Right renal cortex interstitium (tissue), 3 donors: ENCODE data around the gene FLAD1. TPM values are rescaled to one million over a fixed set of nuclear protein-coding genes. Genes with fewer than 3 reads are reported as not detected.
A peak's percentile ranks its signal among the peaks of the same experiment; 100 is the strongest.
"Not testable (repeated sequence)": the region's sequence is repeated elsewhere in the genome, so short reads cannot be mapped to it uniquely, and the experiment has no call there.

ENCODE experiments used
- DNase-seq, 3 donors: peaks; one replicate each; pipeline ENCODE4 v3.0.0-alpha.2; 2013; ENCODE audit warnings: low read depth in 3 of 3, low spot score in 2 of 3
- polyA plus RNA-seq, 3 donors: library from polyadenylated mRNA; unstranded; fragments of 120-200 nt; gene quantifications; one replicate each; pipeline ENCODE4 v1.2.1, GENCODE V29; 2013; ENCODE audit not compliant: insufficient read length in 3 of 3

Gene FLAD1
- polyA plus RNA-seq, 3 donors = 28.1 to 30.7 (median 29.0) TPM

DNA sequence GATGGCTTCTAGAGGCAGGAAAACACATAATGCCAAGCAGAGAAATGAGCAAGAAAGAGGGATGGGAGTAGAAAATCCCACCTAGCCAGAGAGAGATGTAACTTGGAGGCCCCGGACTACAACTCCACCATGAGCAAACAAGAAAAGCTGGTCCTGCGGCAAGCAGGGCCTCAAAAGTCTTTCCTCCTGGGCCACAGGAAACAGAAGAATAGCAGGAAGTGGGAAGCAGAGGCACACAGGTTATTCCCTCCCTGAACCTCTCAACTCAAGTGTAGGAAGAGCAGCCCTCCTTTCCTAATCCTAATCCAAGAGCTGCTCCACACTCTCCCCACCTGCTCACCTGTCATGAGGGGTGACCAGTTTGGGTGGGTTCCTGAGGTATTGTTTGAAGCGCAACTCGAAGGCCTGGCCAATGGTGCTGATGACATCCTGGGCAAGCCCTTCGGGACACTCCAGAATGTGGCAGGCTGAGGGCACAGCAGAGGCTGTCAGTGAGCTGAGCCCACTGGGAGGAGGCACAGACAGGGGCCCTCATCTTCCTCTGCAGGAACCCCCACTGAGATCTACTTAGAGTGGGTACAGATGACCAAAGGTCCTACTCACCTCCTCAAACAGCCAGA, 15.7 kb upstream of the FLAD1 start:
- DNase-seq = no peak

DNA sequence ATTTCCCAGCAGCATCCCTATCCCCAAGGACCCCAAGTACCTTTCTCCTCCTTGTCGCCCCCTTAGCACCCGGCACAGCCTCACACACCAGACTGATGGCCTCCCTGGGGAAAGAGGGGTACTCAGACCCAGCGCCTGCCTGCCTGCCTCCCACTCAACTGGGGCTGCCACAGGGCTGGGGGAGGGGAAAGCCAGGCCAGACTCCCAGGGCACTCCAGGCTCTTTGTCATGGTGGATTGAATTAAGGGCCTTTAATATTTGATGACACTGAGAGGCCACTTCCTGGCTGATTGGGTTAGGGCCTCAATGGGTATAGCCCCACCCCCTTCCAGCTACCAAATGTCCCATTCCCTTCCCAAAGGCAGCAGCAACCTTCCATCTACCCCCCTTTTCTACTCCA, 14.4 kb upstream of the FLAD1 start:
- no peak for DNase-seq

DNA sequence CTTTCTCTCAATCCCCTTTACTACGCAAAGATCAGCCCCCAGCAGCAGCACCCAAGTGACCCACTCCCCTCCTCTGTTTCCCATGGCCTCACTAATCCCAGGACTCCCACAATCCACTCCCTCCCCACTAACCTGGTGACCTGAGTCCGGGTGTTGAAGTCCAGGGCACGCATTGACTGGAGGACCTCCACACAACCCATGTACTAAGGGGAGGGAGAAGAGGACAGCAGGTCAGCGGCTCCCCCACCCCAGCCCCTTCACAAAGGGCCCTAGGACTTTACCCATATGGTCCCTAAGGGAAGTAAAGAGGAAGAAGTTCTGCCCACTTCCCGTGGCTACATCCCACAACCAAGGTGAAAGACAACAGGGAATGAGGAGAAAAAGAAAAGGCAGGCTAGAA, 13.9 kb upstream of the FLAD1 start:
- DNase-seq = no peak

DNA sequence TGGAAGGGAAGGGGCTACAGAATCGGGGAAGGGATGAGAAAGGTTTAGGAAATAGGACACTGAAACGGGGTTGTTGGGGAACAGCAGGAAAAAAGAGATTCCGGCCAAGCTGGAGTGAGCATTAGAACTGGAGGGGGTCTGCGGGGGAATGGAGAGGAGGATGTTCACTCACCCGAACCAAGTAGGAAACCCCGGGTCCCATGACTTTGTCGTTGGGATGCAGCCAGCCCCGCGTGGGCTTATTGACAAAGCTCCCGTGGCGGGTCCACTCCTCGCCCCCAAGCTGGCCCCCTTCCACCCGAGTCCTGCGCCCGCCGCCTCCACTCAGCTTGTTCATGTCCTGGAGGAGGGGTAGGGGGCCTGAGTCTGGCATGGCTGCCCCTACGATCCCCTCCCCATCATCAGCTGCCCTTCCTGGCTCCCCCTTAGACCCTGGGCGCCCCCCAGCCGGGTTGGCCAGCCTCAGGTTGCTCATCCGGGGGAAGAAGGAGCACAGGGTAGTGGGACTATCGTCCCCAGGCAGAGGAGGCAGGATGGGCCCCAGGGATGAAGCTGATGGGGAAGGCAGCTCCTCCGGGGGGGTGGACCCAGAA, 13.2 kb upstream of the FLAD1 start:
- DNase-seq = no peak

DNA sequence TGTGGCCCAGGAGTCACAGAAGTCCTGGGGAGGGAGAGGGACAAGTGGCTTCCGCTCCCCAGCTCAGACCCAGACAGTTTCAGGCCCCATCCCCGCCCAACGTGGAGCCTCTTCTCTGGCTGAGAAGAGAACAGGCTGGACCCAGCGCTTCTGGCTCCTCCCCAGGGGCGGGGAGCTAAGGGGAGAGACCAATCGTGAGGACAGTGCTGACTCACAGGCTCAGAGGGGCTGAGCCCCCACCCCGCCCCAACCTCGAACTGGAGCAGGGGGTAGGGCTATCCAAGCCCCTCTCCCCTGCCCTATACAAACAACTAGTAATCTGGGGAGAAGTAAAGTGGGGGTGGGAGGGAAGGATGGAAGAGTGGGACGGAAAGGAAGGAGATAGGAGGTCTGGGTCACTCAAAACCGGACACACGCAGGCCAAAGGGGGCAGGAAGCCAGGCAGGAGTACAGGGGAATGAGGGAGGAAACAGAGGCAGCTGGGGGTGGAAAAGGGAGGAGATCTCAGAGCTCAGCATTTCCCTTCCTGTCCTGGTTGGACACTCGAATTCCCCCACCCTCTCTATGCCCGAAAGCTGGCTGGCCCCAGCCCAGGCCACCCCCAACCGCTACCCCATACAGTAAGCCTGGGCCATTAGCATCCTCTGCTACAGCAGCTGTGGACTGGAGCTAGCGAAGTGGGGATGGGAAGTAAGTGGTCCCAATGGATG, 12.4 kb upstream of the FLAD1 start, which contains the start of gene SHC1:
Gene SHC1 (minus strand): TSS at position 117 of the 710 bp plus-strand sequence. CDS start 221 bp downstream, outside the sequence.
- DNase-seq = peak in 1 of 3 donors; percentile 60

DNA sequence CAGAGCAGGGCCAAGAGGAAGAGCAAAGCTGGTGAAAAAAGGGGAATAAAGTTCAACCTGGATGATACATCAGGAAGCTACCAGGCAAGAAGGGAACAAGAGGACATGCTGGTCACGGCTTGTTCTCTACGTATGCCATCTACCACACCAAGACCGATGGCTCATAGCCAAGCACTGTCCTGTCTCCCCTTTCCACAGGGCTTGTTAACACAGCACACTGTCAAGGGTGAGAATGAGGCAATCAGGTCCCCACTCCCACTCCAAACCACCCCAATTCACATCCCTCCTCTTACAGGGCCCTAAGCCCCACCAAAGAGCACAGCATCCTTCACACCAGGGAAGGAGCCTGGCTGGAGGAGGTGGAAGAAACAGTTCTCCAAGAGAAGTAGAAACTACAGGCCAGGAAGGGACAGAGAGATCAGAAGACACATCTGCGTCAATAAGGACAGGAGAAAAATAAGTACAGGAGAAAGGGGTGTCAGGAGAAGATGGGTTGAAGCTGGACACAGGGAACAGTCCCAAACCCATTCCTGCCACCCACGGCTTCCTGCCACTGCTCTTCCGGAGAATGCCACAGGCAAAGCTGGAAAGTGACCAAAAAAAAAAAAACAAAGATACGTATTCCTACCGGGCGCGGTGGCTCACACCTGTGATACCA, 11.7 kb upstream of the FLAD1 start:
- DNase-seq = no peak

DNA sequence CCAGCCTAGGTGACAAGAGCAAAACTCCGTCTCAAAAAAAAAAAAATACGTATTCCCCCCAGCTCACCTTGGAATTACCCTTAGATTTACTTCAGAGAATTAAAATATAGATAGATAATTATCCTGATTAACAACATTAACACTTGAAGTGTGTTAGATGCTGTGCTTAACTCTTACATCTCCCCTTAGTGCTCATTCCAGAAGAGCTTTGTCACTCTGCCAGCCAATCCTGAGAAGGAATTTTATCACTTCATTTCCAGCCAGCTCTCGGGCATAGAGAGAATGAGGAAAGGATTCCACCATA, 11.0 kb upstream of the FLAD1 start:
- no peak for DNase-seq

DNA sequence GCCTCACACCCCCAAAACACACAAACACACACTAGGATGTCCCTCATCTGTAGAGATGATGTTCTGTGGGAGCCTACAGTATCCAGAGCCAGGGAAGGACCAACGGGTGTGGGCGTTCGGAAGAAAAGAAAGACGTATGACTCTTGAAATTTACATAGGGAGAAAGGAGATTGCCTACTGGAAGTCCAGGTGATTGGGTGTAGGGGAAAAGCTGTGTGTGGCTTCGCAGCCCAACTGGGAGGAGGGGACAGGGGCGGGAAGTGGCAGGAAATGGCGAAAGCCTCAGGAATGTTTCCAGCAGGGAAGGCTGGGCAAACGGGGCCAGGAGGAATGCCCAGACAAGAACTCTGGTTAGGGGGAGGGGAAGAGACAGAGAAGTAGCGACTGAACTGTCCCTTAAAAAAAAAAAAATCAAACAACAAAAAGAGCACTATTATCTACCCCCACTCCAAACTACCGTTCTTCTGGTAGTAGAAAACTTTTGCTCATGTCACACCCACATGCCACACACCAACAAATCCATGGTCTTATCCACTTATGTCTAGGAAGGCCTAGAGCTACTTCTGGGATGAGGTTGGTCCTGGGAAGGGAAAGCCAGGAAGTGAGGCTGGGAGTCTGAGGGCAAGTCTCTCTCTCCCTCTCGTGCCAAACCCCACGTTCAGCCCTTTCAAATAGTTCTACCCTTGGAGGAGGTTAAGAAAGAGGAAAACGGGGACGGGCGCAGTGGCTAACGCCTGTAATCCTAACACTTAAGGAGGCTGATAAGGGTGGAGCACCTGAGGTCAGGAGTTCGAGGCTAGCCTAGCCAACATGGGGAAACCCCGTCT, 10.4 kb upstream of the FLAD1 start:
- DNase-seq = no peak

DNA sequence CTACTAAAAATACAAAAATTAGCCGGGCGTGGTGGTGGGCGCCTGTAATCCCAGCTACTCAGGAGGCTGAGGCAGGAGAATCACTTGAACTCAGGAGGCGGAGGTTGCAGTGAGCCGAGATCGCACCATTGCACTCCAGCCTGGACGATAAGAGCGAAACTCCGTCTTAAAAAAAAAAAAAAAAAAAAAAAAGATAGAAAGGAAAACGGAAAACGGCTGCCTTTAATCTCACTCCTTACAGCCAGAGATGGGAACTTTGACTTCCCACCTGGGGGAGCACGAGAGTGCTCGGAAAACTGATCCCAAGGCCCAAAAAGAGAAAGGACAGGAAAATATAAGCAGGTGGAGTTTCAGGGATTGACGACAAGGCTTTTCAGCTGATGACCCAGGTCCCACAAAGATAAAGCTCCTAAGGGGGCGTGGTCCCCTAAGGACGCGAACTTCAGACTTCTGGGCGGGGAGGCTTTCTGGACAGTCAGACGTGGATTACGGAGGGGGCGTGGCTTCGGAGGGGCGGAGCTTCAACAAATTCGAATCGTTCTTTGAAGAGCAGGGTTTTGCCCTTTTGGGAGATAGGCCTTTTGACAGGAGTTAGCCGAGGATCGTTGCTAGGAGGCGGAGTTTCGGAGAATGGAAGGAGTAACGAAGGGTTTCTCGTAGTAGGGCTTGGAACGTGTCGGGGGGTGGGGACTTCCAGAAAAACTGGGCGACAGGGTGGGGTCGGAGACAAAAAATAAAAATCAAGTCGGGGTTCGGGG, 9.6 kb upstream of the FLAD1 start:
- DNase-seq = peak; percentile 86 to 93 (median 91)

DNA sequence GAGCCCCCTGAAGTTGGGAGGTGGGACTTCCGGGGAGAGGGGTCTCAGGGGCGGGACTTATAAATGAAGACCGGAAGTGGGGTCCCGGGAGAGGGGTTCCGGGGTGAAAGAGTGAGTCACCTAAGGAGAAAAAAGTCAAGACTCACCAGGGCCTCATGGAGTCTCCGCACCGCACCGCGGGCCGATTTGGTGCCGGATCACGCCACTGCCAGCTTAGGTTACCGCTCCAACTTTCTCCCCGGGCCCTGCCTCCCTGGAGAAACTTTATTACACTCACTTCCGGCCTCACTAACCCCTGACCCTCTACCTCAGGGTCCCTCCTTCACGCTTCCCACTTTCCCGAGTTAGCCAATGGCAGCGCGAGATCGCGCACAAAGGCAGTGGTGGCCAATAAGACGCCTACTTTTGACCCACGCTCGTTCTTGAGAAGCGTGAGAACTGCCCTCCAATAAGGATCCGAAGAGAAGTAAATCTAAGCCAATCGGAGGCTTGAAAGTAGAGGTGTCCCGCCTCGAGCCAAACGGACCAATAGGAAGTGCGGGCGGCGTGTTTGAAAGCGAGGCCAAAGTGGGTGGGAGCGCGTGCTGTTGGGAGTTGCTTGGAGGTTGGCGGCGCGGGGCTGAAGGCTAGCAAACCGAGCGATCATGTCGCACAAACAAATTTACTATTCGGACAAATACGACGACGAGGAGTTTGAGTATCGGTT, 8.9 kb upstream of the FLAD1 start, which contains the start of gene CKS1B:
Gene CKS1B (plus strand): TSS at position 580 of the 706 bp plus-strand sequence. CDS start 65 bp downstream, at position 645.
- DNase-seq = peak; percentile 97 to 99 (median 99)

DNA sequence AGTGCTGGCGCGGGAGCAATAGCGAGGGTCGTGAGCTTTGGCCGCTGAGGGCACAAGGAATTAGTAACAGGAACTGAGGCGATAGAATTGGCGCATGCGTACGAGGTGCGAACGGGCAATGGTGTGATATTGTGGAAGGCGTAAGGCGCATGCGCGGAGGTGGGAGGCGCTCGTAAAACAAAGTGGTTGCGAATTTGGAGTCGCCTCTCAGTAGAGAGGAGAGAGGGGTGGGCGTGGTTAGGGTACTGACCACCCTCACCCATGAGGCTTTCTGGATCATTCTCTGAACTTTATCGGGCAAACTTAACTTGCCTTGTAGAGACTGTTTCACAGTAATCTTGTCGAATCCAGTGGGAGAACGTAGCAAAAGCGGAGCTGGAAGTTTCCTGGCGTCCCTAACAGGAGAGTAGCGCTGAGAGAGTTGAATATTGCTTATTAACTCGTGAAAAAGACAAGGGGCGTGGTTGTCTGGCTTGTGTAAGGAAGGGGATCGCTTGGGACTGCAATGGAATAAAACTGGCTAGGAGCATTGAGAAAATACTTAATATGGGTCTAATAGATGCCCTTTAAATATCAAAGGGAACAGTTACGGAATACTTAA, 8.2 kb upstream of the FLAD1 start:
- peak; percentile 95 to 99 (median 99) for DNase-seq

DNA sequence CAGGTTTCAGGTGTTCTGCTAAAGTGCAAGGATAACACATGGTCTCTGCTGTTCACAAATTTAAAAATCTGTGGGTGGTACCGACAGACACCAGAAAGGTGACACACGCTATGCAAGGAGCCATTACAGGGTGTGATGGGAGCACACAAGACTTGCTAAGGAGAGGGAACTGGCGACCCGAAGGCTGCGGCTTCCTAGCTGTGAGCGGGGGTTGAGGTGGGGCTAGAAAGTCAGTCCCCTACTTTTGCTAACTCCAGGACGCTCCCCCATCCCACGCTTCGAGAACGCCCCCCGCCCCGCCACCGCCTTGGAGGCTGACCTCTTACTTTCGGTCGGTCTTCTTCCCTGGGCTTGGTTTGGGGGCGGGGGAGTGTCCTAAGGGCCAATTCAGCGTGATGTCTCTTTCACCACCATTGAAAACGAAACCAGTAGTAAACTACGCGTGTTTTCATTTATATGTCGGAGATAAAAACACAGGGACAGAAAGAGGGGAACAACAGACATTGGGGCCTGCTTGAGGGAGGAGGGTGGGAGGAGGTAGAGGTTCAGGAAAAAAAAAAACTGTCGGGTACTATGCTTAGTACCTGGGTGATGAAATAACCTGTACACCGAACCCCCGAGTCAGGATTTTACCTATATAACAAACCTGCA, 7.6 kb upstream of the FLAD1 start:
- DNase-seq = no peak

DNA sequence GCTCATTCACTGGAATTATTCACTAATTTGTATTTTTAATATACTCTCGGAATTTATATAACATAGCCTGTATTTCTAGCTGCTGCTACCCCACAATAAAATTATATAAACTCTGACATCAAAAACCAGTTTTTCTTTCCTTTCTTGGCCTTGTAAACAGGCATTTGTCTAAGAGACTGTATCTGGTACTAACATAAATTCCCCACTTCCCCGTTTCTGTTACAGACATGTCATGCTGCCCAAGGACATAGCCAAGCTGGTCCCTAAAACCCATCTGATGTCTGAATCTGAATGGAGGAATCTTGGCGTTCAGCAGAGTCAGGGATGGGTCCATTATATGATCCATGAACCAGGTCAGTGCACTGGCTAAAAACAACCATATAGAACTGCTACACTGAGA, 5.4 kb upstream of the FLAD1 start:
- DNase-seq = not testable (repeated sequence)

DNA sequence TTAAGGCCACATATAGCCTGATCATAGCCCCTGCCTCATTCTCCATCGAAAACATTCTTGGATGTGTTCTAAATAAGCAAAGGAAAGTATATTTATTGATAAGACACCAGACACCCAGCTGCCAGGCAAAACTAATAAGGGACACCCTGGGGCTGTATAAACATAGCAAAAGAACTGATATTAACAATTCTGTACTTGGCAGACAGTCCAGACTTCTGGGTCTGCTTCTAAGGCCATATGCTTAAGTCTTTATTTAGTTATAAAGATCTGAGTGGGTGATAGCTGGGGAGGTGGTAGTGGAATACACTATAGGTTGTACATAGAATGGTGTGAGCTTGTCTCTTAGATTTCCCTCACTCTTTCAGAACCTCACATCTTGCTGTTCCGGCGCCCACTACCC, 4.8 kb upstream of the FLAD1 start:
- no peak for DNase-seq

DNA sequence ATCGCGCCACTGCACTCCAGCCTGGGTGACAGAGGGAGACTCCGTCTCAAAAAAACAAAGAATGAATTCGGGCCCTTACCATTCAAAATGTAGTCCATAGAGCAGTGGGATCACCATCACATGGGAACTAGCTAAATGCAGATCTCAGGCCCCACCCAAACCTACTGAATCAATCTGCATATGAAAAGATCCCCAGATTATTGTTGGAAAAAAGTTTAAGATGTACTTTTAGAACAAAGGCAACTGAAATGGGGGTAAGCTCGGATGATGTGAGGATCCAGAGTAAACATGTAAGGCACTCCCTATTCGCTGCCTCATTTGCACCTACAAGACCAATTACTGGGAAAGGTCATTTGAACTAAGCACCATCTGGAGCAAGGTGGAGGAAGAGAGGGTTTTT, 803 bp upstream of the FLAD1 start:
- DNase-seq = no peak

DNA sequence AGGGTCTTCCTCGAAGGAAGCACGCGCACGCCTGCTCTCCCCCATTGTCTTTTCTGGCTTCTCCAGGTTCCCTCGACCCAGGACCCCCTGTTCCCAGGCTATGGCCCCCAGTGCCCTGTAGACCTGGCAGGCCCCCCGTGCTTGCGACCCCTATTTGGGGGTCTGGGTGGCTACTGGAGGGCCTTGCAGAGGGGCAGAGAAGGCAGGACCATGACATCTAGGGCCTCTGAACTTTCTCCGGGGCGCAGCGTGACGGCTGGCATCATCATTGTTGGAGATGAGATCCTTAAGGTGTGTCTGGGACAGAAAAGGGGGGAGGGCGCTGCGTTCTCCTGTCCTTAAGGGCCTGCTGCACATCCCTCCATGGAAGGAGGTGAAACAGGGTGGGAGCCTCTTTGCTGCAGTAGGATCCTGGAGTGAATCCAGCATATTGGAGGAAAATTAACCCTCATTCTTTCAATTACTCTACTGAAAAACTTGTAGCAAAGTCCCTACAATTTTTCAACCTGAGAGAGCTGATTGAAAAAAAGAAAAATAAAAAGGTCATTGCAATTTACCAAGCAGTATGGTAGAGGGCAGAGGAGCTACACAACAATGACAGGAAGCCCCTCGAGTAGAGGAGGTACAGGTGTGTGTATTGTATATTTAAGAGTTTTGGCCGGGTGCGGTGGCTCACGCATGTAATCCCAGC, 777 bp downstream of the FLAD1 start:
- no peak for DNase-seq

DNA sequence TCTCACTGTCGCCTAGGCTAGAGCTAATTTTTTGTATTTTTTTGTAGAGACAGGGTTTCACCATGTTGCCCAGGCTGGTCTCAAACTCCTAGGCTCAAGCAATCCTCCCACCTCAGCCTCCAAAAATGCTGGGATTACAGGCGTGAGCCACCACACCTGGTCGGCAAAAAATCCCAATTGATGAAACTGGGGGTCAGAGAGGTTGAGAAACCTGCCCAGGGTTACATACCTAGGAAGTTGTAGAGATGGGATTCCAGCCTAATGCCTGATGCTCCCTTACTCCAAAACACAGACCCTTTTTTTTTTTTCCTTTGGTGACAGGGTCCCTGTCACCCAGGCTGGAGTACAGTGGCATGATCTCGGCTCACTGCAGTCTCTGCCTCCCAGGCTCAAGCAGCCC, 3.6 kb downstream of the FLAD1 start:
- not testable (repeated sequence) for DNase-seq

DNA sequence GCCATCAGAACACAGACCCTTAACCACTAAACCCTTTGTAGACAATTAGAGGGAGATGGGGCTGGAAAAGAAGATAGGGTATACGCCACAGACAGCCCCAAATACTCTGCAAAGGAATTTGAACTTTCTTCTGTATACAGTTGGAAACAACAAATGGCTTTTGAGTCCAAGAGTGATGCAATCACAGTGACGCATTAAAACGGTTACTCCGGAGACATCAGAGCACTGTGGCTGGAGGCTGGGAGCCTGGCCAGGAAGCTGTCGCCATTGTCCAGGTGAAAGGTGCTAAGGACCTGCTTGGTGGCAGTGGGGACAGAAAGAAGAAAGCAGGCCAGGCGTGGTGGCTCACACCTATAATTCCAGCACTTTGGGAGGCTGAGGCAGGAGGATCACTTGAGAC, 4.2 kb downstream of the FLAD1 start:
- DNase-seq = no peak
